ENCODE data around the gene TRIO. TPM values are rescaled to one million over a fixed set of nuclear protein-coding genes. Genes with fewer than 3 reads are reported as not detected.
"Not testable (repeated sequence)": the region's sequence is repeated elsewhere in the genome, so short reads cannot be mapped to it uniquely, and the experiment has no call there.

TRIO gene
- 76.8 and 114 TPM in 2 replicates for total RNA-seq

DNA sequence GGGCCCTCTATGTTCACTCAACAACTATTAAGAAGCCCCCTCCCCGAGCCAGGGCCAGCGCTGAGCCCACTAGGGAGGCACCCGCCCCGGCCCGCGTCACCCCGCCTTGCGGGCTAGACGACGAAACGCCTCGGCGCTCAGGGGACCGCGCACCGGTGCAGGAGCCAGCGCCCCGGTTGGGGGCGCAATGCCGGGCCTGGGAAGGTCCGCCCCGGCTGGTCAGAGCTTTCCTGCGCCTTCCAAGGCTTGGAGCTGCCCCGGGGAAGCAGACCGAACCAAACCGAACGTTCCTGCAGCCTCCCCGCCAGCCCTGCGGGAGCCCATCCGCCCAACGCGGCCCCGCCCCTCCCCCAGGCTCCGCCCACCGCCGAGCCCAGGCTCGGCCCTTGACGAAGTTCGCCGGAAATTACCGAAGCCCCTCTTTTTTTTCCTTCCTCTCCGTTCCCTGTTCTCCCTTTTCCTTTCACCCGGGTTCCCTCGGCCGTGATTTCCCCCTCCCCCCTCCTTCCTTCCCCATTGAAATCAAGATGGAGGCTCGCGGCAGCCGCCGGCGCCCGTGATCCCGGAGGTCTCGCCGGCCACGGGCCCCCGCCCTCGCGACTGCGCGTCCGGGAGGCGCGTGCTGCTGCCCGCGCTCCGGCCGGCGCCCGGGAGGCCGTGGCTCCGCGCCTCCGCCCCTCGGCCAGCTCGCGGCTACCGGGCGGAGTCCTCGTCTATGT lies at the start of gene TRIO:
Gene TRIO, plus strand, starts transcription at position 516 of the 719 bp plus-strand sequence. CDS start 384 bp downstream, outside the sequence.
- DNase-seq (ENCODE audit: low read depth in 2 of 2), result peak; percentile 74 to 91

DNA sequence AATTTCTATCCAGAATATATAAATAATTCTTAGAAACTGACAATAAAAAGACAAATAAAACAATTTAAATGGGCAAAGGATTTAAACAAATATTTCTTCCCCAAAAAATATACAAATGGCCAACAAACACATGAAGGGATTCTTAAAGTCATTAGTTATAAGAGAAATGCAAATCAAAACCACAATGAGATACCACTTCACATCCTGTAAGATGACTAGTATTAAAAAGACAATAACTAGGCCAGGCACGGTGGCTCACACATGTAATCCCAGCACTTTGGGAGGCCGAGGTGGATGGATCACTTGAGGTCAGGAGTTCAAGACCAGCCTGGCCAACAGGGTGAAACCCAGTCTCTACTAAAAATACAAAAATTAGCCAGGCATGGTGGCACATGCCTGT lies 45.8 kb upstream of the TRIO start:
- DNase-seq (ENCODE audit: low read depth in 2 of 2), result not testable (repeated sequence)

DNA sequence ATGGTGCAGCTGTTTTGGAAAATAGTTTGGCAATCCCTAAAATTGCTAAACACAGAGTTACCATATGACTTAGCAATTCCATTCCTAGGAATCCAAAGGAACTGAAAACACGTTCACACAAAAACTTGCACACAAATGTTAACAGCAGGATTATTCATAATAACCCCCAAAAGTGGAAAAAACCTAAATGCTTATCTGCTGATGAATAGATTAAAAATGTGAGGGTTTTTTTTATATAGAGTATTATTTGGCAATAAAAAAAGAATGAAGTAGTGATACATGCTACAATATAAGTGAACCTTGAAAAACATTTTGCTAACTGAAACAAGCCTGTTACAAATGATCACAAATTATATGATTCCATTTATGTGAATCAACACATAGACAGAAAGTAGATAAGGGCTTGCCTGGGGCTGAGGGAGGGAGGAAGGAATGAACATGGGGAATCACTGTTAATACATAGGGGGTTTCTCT lies 45.1 kb upstream of the TRIO start:
- no peak for DNase-seq (ENCODE audit: low read depth in 2 of 2)

DNA sequence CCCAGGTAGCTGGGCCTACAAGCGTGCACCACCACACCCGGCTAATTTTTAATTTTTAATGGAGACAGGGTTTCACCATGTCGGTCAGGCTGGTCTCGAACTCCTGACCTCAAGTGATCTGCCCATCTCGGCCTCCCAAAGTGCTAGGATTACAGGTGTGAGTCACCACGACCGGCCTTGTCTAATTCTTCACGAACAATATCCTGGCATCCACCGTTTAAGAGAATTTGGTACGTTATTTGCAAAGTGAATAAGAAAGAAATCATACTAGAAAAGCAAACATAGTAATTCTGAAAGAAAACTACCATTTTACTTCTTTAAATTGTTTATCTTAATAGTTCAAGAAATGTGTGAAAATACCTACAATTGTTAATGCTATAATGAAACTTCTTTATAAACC lies 42.9 kb upstream of the TRIO start:
- DNase-seq (ENCODE audit: low read depth in 2 of 2), result no peak

DNA sequence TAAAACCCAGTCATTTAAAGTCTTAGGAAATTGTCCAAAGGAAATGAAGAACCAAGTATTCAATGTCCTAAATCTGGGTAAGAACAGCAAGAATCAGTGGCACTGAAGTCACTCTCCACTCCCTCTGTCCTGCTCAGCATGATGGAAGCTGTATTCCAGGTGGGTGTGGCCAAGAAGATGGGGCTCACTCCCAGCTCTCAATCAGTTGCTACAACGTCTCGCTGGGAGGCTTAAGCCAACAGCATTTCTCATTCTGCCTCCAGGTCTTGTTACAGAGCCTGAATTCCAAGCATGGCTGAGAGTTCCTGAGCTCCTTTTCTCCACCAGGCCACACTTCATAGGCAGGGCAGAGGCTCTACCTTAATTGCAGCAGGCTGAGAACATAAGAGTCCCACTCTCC lies 41.2 kb upstream of the TRIO start:
- no peak for DNase-seq (ENCODE audit: low read depth in 2 of 2)

DNA sequence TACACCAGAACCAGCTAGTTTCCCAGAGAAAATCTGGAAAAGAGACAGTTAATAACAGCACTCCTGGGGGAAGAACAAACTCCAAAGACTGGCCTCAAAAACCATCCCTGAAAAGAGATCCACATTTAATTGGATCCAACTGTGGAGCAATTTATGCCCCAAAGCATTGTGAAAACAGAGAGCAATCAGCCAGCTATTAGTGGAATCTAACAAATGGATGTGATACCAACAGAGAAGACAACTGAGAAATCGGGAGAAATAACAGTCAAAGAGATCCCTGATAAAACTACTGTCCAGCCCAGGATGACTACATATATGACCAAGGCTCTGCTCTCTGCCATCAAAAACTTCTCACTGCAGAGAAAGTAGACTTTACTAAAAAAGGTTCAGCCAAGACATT lies 40.5 kb upstream of the TRIO start:
- no peak for DNase-seq (ENCODE audit: low read depth in 2 of 2)

DNA sequence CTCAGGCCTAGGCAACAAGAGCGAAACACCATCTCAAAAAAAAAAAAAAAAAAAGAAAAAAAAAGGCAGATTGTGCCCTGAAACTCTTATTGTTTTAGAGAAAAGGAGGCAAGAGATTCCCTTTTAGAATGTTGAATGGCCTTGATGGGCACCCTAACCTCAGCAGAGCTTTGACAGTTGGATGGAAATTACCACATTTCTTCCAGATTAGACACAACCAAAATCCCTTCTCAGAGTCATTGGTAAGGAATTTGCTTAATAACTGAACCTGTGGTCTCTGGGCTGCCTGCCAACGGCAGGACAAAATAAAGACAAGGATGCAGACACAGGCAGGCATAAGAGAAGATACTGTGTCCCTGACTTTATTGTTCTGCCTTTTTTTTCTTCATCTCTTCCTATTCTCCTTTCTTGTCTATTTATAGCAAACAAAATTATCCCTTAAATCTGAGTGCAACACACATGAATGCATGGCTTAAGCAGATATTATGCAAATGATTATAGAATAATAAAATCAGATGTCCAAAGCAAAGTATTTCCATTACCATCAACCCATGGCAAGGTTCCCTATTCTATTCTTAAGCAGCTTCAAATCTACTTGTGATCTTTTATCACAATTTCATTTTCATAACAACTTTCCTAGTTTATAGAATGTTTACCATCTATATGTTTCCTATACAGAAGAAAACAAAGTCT lies 37.3 kb upstream of the TRIO start:
- peak in 1 of 2 donors; percentile 77 for DNase-seq (ENCODE audit: low read depth in 2 of 2)

DNA sequence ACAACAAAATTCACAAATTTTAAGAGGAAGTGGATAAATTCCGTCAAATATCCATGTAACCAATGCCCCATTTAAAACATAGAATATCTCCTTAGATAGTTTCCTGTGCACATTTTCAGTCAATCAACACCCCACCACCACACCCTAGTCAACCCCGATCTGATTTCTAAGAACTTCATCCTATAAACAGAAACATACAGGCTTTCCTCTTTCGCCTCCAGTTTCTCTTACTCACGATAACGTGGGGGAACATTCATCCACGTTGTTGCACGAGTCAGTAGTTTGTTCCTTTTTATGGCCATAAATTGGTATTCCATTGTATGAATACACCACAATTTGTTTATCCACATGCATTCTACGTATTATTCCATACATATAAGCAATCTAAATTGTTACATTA lies 35.6 kb upstream of the TRIO start:
- DNase-seq (ENCODE audit: low read depth in 2 of 2), result peak in 1 of 2 donors; percentile 32

DNA sequence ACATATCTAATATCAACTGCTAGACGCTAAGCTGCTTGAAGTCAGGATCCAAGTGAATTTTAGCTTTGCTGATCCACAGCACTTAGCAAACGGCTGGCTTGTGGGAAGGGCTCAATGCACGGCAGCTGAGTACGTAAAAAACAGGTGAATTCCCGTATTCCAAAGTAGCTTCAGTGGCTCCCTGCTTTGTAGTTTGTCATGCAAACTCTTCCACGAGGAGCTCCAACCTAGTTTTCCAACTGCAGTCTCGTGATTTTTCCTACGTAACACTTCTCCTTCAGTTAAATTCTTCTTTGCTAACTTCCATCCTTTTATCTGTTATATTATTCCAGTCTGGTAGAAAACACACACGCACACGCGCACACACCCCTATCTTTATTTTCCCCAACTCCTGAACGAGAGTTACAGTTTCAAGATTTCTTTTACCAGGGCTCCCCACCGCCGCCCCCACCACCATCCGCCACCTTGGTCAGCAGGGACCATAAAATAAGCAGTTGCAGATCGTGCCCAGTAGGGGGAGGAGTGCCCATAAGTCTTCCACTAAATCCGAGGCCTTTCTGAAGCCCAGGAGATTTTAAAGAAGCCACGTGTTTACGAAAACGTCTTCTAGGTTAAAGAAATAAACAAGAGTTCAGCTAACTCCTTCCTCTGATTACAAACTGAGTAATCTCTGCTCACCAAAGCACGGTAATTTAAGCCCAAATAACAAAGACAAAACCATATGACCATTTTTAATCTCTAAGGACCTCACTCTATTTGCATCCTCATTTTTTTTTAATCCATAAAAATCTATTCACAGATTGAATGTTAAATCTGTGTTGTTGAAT lies 34.8 kb upstream of the TRIO start:
- peak; percentile 65 to 87 for DNase-seq (ENCODE audit: low read depth in 2 of 2)

DNA sequence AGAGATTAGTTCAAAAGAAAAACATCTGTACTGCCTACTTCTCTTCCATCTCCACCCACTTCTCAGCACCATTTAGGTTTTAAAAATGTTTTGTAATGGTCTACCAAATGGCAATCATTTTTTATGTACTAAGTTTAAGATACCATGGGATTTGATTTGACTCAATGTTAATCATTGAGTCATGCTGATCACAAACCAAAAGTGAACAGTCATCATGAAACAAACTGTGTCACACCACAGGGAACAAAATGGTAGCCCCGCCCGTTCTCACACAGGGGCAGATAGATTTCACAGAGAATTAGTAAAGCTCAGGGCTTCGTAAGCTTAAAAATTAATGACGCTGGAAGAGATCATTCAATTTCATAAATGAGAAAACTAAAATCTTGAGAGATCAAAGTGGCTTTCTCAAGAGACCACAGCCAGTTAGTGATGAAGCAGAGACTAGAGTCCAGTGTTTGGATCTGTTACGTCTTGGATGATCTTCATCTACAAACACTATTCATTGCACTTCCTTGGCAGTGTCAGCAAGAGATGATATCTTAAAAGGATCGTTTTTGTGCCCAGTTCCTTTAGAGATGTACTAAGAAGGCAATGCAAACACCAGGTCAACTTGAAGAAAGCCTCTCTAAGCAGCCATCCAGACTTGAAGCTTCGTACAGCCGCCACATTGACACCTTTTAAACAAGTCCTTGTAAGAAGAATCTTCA lies 33.9 kb upstream of the TRIO start:
- DNase-seq (ENCODE audit: low read depth in 2 of 2), result no peak

DNA sequence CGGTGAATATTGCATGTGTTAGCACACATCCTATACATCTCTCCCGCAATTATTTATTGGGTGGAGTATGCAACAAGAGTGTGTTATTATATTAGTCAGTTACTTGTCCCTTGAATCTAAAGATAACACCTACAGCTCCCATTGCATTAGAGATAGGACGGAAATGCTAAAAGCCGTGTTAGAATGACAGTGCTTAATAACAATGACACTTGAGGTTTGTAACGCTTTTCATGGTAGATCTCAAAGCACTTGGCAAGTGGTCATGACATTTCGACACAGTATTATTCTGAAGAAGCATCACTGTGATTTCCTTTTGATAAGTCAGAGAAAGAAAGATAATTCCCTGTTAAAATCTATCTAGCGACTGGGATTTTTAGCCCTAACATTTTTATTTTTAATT lies 33.4 kb upstream of the TRIO start:
- no peak for DNase-seq (ENCODE audit: low read depth in 2 of 2)

DNA sequence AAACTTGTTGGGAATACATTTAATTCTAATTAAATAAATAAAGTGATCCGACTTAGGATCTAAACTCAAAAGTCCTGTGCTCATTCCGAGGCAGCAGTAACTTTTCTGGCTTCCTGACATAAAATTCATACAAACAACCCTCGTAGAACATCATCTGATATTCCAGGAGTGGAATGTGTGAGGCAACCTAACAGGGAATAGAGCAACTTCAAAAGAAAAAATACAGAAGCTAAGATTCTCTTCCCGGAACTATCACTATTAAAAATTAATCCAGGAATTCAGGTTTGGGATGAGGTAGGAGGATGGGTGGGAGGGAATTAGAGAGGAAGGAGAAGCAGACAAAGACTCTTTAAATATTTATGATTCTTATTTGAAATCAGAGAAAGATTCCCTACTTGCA lies 32.9 kb upstream of the TRIO start:
- no peak for DNase-seq (ENCODE audit: low read depth in 2 of 2)

DNA sequence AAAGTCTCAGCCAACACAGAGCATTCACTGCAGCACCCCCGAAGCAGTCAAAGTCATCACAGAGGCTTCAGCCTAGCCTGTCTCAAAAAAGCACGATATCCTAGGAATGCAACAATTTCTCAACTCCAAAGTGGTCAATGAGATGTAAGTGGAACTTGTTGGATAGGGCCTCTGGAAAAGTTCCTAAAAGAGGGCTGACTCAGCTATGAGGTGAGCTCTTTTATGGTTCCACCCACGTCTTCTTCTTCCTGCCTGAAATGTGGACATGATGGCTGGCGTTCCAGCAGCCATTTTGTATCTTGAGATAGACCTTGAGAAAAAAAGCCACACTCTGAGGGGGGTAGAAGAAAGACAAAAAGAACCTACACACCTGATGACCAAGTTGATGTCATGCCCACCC lies 32.5 kb upstream of the TRIO start:
- no peak for DNase-seq (ENCODE audit: low read depth in 2 of 2)

DNA sequence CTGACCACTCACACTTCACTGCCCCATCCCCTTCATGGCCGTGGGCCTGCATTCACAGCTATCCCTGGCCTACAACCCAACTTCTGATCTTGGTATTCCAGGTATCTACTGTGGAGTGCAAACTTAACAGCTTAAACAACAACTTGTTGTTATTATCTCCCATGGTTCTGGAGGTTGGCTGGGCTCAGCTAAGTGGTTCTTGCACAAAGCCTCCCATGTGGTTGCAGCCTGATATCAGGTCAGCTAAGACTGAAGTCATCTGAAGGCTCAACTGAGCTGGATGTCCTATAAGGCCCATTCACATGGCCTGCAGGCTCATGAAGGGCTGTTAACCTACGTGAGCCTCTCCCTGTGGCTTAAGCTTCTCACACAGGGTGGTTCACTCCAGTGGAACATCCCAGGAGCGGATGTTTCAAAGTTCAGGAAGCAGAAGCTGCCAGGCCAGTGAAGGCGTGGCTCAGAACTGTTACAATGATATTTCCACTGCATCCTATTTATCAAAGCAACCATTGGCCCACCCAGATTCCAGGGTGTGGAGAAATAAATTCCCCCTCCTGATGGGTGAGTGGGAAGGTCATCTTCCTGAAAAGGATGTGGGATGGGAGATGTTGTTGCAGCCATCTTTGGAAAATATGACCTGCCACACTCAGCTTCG lies 30.0 kb upstream of the TRIO start:
- DNase-seq (ENCODE audit: low read depth in 2 of 2), result peak; percentile 89 to 95

DNA sequence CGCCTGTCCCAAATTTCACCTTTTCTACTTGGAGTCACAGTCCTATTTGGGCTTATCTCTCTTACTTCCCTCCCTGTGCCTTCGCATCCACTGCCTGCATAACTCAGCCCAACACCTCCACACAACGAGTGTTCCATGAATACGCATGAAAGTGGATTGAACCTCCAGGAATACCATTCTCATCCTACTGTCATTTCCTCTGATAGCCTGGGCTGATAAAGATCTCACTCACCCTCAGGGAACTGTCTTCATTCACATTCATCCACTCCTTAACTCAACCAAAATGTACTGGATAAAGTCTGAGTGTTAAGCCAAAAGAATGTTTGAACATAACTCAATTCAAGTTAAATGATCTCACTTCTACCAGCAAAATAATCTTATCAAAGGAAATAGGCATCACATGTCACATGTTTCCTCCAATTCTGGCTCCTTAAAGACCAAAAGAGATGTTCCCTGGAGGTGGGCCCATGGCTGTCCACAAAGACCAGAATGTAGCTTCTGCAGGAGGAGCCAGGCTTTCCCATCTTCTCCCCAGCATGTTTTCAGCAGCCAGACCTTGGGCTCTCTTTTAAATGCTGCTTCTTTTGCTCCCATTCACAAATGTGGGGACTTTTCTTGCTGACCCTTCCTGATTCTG lies 28.4 kb upstream of the TRIO start:
- DNase-seq (ENCODE audit: low read depth in 2 of 2), result peak in 1 of 2 donors; percentile 25

DNA sequence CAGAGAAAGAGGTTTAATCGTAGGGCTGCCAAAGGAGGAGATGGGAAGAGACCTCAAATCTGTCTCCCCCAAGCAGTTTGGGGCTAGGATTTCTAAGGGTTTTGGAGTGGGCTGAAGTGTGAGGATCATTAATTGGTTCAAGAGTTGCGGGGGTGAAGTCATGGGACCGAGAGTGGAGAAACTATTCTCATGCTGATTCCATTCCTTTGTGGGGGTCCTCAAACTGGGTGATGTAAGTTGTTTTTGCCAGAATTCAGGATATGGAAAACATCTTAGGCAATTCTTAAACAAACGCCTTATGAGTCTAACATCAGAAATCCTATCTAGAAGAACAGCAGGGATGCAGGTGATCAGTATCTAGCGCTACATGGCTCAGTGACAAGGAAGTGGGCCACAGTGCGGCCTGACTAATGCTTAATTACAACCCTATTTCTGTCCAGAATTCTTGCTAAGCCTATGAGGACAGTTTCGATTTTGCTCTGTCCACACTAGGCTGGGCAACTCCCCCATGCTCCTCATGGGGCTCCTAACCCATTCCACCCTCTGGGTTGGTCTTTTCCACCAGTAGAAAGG lies 27.7 kb upstream of the TRIO start:
- DNase-seq (ENCODE audit: low read depth in 2 of 2), result no peak

DNA sequence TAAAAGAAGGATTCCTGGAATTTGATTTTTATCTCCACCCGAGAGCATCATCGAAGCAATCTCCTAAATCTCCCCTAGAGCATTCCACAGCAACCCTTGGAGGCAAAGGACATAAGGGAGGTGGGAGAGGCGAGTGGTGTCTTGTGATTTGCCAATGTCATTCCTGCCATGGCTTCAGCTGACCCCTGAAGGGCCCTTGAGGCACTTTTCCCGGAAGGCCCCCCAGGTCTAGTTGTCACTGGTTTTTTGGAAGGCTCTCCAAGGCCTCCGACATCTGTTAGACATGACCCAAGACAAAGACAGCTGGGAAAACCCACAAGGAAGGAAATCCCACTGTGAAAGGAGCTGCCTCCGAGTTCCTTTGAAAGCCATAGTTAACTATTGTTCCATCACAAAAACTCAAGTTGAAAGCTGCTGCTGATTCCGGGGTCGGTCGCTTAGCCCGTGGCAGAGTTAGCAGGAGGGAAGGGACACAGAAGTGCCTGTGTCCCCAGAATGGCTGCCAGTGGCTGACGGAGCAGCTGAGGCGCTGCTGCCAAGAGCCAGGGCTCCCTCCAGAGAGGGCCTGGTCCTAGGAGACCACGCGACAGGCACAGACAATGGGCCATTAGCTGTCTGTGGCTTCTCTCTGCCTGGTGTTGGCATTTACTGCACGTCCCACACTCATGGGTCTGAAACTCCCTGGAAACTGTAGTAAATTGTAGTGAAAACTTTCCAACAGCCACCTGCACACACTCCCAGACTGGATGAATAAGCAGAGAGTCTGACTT lies 24.4 kb upstream of the TRIO start:
- no peak for DNase-seq (ENCODE audit: low read depth in 2 of 2)

DNA sequence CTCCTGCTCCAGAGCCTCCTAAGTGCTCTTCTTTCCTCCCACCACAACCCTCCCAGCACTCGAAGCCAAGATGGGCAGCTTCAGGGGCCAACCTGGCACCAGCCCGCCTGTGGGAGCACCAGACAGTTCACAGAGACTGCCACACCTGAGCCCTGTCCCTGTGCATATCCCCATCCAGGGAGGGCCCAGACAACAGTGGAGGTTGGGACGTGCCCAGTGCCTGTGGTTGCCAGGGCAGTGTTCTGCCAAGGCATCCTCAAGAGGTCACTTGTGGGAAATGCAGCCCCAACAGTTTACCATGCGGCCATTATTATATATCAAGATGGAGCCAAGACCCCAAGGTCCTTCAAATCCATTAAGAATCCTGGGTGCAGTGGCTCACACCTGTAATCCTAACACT lies 23.0 kb upstream of the TRIO start:
- no peak for DNase-seq (ENCODE audit: low read depth in 2 of 2)

DNA sequence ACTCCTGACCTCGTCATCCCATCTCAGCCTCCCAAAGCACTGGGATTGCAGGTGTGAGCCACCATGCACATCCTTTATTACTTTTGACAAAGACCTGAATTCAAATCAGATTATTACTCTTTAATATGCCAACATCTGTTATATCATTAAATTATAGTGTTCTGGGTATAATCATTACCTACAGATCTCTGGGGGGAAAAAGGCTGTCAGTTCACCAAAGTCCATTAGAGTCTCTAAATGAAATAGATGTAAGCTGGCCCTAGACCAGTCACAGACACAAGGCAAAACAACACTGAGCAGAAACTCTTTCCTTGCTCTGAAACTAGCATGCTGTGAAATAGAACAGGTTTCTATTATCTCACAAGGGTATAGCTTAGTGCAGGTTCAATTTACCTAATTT lies 21.6 kb upstream of the TRIO start:
- DNase-seq (ENCODE audit: low read depth in 2 of 2), result no peak
